Mammary epithelial cell (primary cell): Measurements from ENCODE around the gene LRRFIP1.

Experiments
- EZH2 ChIP-seq: IDR thresholded peaks from 2 replicates; pipeline ENCODE4 v1.6.1; 2012; ENCODE audit warnings: low read length, inconsistent platforms, borderline replicate concordance
- TF ChIP-seq, protein P1 (sequence below), 2 donors: IDR thresholded peaks in 1 of 2; conservative IDR thresholded peaks in 1 of 2; 2 replicates each; pipeline ENCODE4 v1.5.1; 2011 to 2012; ENCODE audit warnings: inconsistent platforms in 2 of 2, low read length in 2 of 2, mild to moderate bottlenecking in 2 of 2, control low read depth in 1 of 2, low read depth in 1 of 2; ENCODE audit not compliant: insufficient read depth in 1 of 2; ENCODE audit errors: extremely low read depth in 1 of 2

DNA sequence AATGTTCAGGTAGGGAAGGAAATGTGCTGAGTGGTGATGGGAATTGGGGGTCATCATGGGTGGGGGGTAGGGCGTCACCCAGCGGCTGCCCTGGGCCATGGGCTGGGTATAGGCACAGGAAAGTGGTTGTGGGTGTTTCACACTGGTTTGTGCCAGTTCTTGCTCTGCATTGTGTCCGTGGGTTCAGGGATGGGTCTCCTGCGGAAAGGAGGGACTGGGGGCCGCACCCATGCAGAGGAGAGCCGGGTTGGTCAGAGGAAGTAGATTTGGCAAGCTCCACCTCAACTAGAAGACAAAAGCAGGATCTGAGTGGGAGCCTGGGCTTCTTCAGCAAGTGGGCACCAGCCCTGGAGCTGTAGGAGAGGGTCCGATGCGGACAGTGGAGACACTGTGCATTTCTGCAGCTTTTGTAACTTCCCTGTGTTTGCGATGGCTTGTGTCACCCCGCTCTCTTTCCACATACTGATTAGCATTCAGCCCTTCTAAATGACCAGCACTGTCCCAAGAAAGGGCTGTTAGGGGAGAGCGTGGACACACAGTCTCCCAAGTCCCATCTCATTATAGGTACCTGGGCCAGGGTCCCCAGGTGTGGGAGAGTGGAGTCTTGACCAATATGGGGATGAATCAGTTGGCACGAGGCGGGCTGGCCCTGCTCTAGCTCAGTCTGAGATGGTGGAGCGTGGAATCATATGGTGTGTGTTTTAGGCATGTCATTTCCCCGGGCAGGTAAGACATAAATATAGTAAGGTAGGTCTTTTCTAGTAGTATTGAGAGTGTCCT, 67.2 kb downstream of the LRRFIP1 start:
- TF ChIP-seq, protein P1, sequence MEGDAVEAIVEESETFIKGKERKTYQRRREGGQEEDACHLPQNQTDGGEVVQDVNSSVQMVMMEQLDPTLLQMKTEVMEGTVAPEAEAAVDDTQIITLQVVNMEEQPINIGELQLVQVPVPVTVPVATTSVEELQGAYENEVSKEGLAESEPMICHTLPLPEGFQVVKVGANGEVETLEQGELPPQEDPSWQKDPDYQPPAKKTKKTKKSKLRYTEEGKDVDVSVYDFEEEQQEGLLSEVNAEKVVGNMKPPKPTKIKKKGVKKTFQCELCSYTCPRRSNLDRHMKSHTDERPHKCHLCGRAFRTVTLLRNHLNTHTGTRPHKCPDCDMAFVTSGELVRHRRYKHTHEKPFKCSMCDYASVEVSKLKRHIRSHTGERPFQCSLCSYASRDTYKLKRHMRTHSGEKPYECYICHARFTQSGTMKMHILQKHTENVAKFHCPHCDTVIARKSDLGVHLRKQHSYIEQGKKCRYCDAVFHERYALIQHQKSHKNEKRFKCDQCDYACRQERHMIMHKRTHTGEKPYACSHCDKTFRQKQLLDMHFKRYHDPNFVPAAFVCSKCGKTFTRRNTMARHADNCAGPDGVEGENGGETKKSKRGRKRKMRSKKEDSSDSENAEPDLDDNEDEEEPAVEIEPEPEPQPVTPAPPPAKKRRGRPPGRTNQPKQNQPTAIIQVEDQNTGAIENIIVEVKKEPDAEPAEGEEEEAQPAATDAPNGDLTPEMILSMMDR (conservative IDR thresholded peaks at IDR 0.05 in 1 of 2, IDR thresholded peaks at IDR 0.05 in 1 of 2; ENCODE audit: extremely low read depth in 1 of 2, insufficient read depth in 1 of 2, low read depth in 1 of 2, low read length in 2 of 2) = no peak
- TF ChIP-seq EZH2 = no peak
